ENCODE data around the gene UACA. TPM values are rescaled to one million over a fixed set of nuclear protein-coding genes. Genes with fewer than 3 reads are reported as not detected.

Gene UACA
- total and polyA plus RNA-seq, 3 experiments from 2014 or later: 0.53 to 0.81 TPM; not detected in 1

DNA sequence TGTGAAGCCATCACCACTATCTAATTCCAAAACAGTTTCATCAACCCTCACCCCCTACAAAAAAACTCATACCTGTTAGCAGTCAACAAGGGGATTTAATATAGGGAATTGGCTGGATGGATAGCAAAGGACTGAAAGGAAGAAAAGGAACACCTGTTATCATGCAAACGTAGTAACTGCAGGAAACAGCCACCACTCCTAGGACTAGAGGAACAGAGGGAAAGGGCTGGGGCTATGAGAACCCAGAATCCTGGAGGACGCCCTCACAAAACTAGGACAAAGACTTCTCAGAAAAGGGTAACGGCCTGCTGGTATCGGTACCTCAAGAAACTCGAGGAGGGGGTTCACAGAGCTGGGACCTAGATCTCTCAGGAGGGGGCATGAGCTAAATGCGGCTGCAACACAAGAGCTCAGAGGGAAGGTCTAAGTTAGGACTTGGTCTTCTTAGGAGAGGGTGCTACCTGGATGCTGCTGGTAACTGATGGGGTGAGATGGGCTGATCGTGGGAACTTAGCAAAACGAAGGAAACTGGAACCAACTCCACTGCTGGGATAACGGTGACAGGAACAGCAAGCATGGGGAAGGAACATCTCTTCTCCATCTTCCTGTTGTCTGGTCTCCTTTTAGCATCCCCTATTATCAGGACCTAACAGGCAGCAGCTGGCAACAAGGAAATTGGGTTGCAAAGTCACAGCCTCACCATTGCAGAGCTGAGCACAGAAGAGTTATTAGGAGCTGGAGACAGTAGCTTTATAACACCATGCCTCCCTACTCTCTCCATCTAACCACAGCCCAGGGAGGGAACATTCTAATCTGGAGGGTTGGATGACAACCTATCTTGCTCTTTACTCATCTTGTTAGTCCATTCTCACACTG lies 147.7 kb downstream of the UACA start:
- ChIA-PET CTCF (interaction anchor here (0.7 kb wide), 1 partner anchor 1005 kb away, joined by 3 read pairs; no protein-coding TSS in a partner anchor), POLR2A (no interaction called here)
- no peak overlapping the region for H3K4me3 ChIP-seq (ENCODE audit: low read length)
- H3K9me3 ChIP-seq (ENCODE audit: low read length): no peaks in the 10 kb centered on the region
- Mint-ChIP-seq H3K9me3 (peaks cover 0 to 7% (median 2%) of the 10 kb centered on the region in 5 donors), H3K4me1 (no peaks in the 10 kb centered on the region), H3K4me3 (no peak overlapping the region), H3K27ac (peak overlapping the region in 2 of 8 donors; percentile 13 to 58), H3K27me3 (peaks cover 10 to 22% of the 10 kb centered on the region in 2 donors), H3K36me3 (peaks cover 0 to 2% (median 0%) of the 10 kb centered on the region in 3 donors)
- no peaks in the 10 kb centered on the region for H3K4me1 ChIP-seq (ENCODE audit: insufficient read depth, low read length)
- no peak overlapping the region for H3K27ac ChIP-seq (ENCODE audit: low read depth, low read length)
- H3K36me3 ChIP-seq (ENCODE audit: insufficient read depth, low read length): no peaks in the 10 kb centered on the region
- no peak for DNase-seq
- H3K27me3 ChIP-seq (ENCODE audit: insufficient read depth, low read length, poor library complexity, severe bottlenecking): no peaks in the 10 kb centered on the region

DNA sequence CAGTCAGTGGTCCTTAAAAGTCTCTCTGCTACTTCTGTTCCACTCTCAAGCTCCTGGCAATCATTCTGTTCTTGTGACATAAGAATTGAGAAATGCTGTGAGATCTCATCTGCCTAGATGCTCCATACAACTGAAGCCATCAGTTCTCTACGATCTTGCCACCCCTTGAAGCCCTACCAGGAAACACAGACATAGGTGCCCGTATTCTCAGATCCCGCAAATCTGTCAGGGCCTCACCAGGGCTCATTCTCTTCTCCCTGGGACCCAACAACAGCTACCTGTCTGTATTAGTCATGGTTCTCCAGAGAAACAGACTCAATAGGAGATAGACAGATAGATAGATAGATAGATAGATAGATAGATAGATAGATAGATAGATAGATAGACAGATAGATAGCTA lies 149.1 kb downstream of the UACA start:
- Mint-ChIP-seq H3K27ac (no peak overlapping the region), H3K36me3 (peaks cover 0 to 2% (median 0%) of the 10 kb centered on the region in 3 donors), H3K4me1 (no peaks in the 10 kb centered on the region), H3K4me3 (no peak overlapping the region), H3K9me3 (no peaks in the 10 kb centered on the region), H3K27me3 (peaks cover 8 to 20% of the 10 kb centered on the region in 2 donors)
- CTCF ChIA-PET: no interaction called here
- Histone ChIP-seq H3K4me1 (ENCODE audit: insufficient read depth, low read length) (no peaks in the 10 kb centered on the region), H3K27me3 (ENCODE audit: insufficient read depth, low read length, poor library complexity, severe bottlenecking) (no peaks in the 10 kb centered on the region), H3K4me3 (ENCODE audit: low read length) (no peak overlapping the region), H3K9me3 (ENCODE audit: low read length) (no peaks in the 10 kb centered on the region), H3K27ac (ENCODE audit: low read depth, low read length) (no peak overlapping the region), H3K36me3 (ENCODE audit: insufficient read depth, low read length) (no peaks in the 10 kb centered on the region)
- POLR2A ChIA-PET: no interaction called here
- no peak for DNase-seq

DNA sequence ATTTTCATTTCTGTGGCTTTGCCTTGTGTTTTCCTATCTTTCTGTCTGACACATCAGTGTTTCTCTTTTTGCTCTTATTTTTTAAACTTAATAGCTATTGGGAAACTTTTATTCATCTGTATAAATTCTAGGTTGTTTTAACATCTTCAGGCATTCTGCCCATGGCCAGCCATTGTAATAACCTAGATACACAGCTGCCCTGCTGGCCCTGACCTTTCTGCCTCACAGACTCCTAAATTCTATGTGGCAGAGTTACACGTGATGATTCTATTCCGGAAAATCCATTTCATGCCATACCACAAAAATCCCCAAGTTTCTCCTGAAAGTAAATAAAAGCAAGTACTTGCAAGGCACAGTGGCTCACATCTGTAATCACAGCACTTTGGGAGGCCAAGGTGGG lies 150.1 kb downstream of the UACA start:
- POLR2A ChIA-PET: no interaction called here
- Mint-ChIP-seq H3K27ac (no peak overlapping the region), H3K27me3 (peaks cover 8 to 19% of the 10 kb centered on the region in 2 donors), H3K9me3 (no peaks in the 10 kb centered on the region), H3K4me3 (no peak overlapping the region), H3K4me1 (no peaks in the 10 kb centered on the region), H3K36me3 (peaks cover 0 to 2% (median 0%) of the 10 kb centered on the region in 3 donors)
- no peak overlapping the region for H3K4me3 ChIP-seq (ENCODE audit: low read length)
- CTCF ChIA-PET: no interaction called here
- no peaks in the 10 kb centered on the region for H3K4me1 ChIP-seq (ENCODE audit: insufficient read depth, low read length)
- H3K27ac ChIP-seq (ENCODE audit: low read depth, low read length): no peak overlapping the region
- no peaks in the 10 kb centered on the region for H3K9me3 ChIP-seq (ENCODE audit: low read length)
- no peaks in the 10 kb centered on the region for H3K36me3 ChIP-seq (ENCODE audit: insufficient read depth, low read length)
- no peaks in the 10 kb centered on the region for H3K27me3 ChIP-seq (ENCODE audit: insufficient read depth, low read length, poor library complexity, severe bottlenecking)
- DNase-seq: no peak

DNA sequence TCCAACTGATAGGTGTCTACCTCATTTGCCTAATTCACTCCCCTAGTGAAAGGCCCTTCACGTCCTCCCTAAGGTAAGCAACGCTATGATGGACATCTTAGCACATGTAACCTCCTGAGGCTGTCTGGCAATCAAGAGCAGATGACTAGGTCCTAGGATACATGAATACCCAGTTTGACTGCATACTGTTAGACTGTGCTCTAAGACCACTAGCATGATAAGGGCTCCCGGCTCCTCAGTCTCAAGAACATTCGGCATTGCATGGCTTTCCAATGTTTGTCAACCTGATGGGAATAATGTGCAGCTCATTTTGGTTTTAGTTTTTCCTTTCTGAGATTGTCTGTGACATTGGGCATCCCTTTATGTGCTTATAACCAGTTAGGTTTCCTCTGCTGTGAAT lies 152.1 kb downstream of the UACA start:
- Mint-ChIP-seq H3K4me3 (no peak overlapping the region), H3K9me3 (no peaks in the 10 kb centered on the region), H3K36me3 (peaks cover 0 to 2% (median 0%) of the 10 kb centered on the region in 3 donors), H3K27me3 (peaks cover 7 to 14% of the 10 kb centered on the region in 2 donors), H3K4me1 (no peaks in the 10 kb centered on the region), H3K27ac (no peak overlapping the region)
- Histone ChIP-seq H3K27me3 (ENCODE audit: insufficient read depth, low read length, poor library complexity, severe bottlenecking) (no peaks in the 10 kb centered on the region), H3K9me3 (ENCODE audit: low read length) (no peaks in the 10 kb centered on the region), H3K4me3 (ENCODE audit: low read length) (no peak overlapping the region), H3K36me3 (ENCODE audit: insufficient read depth, low read length) (no peaks in the 10 kb centered on the region), H3K27ac (ENCODE audit: low read depth, low read length) (no peak overlapping the region), H3K4me1 (ENCODE audit: insufficient read depth, low read length) (no peaks in the 10 kb centered on the region)
- POLR2A ChIA-PET: no interaction called here
- CTCF ChIA-PET: no interaction called here
- no peak for DNase-seq

DNA sequence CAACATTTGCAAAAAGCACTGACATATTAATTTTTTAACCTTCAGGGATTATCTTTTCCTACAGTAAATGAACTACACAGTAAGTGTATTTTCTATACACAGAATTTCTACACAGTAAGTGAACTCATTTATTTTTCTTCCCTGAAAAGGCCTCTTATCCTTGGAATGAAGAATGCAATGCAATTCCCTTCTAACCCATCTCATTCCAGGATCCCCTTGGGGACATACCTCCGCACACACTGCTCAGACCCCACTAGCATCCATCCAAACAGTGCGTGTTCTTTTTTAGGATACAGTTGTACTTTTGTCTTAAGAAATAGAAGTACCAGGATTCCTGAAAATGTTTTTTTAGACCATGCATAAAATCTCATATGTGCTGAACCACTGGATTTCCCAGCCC lies 152.8 kb downstream of the UACA start:
- Histone ChIP-seq H3K27me3 (ENCODE audit: insufficient read depth, low read length, poor library complexity, severe bottlenecking) (no peaks in the 10 kb centered on the region), H3K36me3 (ENCODE audit: insufficient read depth, low read length) (no peaks in the 10 kb centered on the region), H3K27ac (ENCODE audit: low read depth, low read length) (no peak overlapping the region), H3K9me3 (ENCODE audit: low read length) (no peaks in the 10 kb centered on the region), H3K4me1 (ENCODE audit: insufficient read depth, low read length) (no peaks in the 10 kb centered on the region), H3K4me3 (ENCODE audit: low read length) (no peak overlapping the region)
- no peak for DNase-seq
- H3K27ac Mint-ChIP-seq: no peak overlapping the region
- H3K4me1 Mint-ChIP-seq: no peaks in the 10 kb centered on the region
- H3K36me3 Mint-ChIP-seq: peaks cover 0 to 2% (median 0%) of the 10 kb centered on the region in 3 donors
- H3K9me3 Mint-ChIP-seq: no peaks in the 10 kb centered on the region
- no peak overlapping the region for H3K4me3 Mint-ChIP-seq
- ChIA-PET CTCF (no interaction called here), POLR2A (no interaction called here)
- H3K27me3 Mint-ChIP-seq: peaks cover 7 to 10% of the 10 kb centered on the region in 2 donors

DNA sequence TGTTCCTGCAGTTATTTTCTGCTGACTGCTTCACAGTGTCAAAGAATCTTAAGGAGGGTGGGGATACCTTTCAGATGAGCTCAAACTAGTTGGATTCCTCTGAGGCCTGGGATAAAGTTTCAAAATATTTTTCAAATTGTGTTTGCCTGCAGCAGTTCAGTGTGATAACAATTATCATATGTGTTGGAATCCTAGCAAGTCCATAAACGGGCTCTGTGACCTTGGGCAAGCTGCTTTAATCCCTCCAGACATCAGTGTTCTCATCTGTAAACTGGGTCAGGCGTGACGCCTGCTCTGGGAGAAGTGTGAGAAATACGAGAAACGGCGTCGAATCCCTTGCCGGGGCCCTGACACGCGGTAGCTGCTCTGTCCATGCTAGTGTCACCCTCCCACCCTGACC lies 153.5 kb downstream of the UACA start:
- no peaks in the 10 kb centered on the region for H3K4me1 Mint-ChIP-seq
- no peak for DNase-seq
- H3K9me3 Mint-ChIP-seq: no peaks in the 10 kb centered on the region
- Histone ChIP-seq H3K4me1 (ENCODE audit: insufficient read depth, low read length) (no peaks in the 10 kb centered on the region), H3K36me3 (ENCODE audit: insufficient read depth, low read length) (no peaks in the 10 kb centered on the region), H3K27me3 (ENCODE audit: insufficient read depth, low read length, poor library complexity, severe bottlenecking) (no peaks in the 10 kb centered on the region), H3K9me3 (ENCODE audit: low read length) (no peaks in the 10 kb centered on the region), H3K27ac (ENCODE audit: low read depth, low read length) (no peak overlapping the region), H3K4me3 (ENCODE audit: low read length) (no peak overlapping the region)
- peak overlapping the region in 1 of 8 donors; percentile 36 for H3K27ac Mint-ChIP-seq
- no peak overlapping the region for H3K4me3 Mint-ChIP-seq
- ChIA-PET CTCF (no interaction called here), POLR2A (interaction anchor here (0.6 kb wide), 1 partner anchor 849 kb away, joined by 3 read pairs; no protein-coding TSS in a partner anchor)
- H3K27me3 Mint-ChIP-seq: peaks cover 5 to 7% of the 10 kb centered on the region in 2 donors
- H3K36me3 Mint-ChIP-seq: peaks cover 0 to 2% (median 0%) of the 10 kb centered on the region in 3 donors

DNA sequence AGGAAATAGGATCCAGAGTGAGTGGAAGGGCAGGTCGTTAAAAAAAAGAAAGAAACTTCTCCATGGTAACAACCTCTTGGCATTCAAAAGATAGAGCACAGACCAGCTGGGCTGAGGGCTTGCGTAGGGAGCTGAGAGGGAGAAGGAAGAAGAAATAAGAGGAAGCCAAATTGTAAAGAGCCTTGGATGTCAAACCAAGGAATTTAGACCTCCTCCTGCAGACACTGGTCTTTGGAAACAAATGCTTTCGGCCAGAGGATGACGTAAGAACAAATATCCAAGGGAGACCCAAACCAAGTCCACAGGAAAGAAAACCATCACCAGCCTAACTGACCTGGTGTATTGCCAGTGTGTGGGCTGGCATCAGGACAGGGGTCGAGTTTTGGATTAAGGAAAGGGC lies 155.2 kb downstream of the UACA start:
- H3K36me3 Mint-ChIP-seq: no peaks in the 10 kb centered on the region
- H3K9me3 Mint-ChIP-seq: no peaks in the 10 kb centered on the region
- no peaks in the 10 kb centered on the region for H3K4me1 Mint-ChIP-seq
- Histone ChIP-seq H3K27ac (ENCODE audit: low read depth, low read length) (no peak overlapping the region), H3K9me3 (ENCODE audit: low read length) (no peaks in the 10 kb centered on the region), H3K4me1 (ENCODE audit: insufficient read depth, low read length) (no peaks in the 10 kb centered on the region), H3K36me3 (ENCODE audit: insufficient read depth, low read length) (no peaks in the 10 kb centered on the region), H3K27me3 (ENCODE audit: insufficient read depth, low read length, poor library complexity, severe bottlenecking) (no peaks in the 10 kb centered on the region), H3K4me3 (ENCODE audit: low read length) (no peak overlapping the region)
- peak overlapping the region in 1 of 8 donors; percentile 77 for H3K27ac Mint-ChIP-seq
- ChIA-PET POLR2A (no interaction called here), CTCF (no interaction called here)
- H3K27me3 Mint-ChIP-seq: peaks cover 7% of the 10 kb centered on the region in 2 donors
- no peak overlapping the region for H3K4me3 Mint-ChIP-seq
- no peak for DNase-seq

DNA sequence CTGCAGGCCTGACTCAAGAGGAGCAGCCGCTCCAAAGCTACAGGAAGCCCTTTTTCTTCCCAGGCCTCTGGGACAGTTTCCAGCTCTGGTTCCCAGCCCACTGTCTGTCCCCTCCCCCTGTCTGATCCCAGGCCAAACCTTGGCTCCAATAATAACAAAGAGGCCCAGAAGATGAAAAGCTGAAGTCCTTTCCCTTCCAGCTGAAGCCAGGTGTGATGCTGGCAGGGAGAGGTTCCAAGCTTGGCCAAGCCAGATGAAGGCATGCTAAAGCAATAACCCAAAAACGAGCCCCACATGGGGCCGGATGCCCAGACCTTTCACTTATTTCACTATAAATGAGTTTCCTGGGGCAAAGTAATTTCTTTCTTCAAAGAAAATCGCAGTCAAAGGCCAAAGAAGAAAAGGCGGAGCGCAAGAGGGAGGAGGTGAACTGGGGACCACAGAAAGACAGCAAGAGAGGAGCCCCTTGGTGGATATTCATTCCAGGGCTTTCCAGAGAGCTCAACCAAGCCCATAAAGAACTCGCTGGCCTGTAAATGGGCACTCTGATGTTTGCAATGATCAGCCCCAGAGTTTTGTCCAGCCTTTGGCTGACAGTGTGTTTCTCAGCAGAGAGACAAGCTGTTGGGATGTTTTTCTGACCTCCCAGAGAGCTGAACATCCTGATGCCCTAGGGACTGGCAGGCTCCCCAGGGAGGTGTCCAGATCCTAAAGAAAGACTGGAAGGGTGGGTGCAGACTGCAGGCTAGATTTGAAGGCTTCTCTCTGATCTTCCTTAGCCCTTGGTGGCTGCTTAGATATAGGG lies 157.6 kb downstream of the UACA start:
- H3K36me3 ChIP-seq (ENCODE audit: insufficient read depth, low read length): no peaks in the 10 kb centered on the region
- no peak for DNase-seq
- no peaks in the 10 kb centered on the region for H3K27me3 ChIP-seq (ENCODE audit: insufficient read depth, low read length, poor library complexity, severe bottlenecking)
- POLR2A ChIA-PET: no interaction called here
- H3K36me3 Mint-ChIP-seq: no peaks in the 10 kb centered on the region
- no peak overlapping the region for H3K27ac Mint-ChIP-seq
- CTCF ChIA-PET: interaction anchor here (1.0 kb wide), 1 partner anchor 117 kb away, joined by 3 read pairs; no protein-coding TSS in a partner anchor
- no peak overlapping the region for H3K4me3 Mint-ChIP-seq
- H3K4me1 Mint-ChIP-seq: no peaks in the 10 kb centered on the region
- no peak overlapping the region for H3K4me3 ChIP-seq (ENCODE audit: low read length)
- H3K9me3 Mint-ChIP-seq: no peaks in the 10 kb centered on the region
- peaks cover 3 to 11% of the 10 kb centered on the region in 2 donors for H3K27me3 Mint-ChIP-seq
- no peak overlapping the region for H3K27ac ChIP-seq (ENCODE audit: low read depth, low read length)
- no peaks in the 10 kb centered on the region for H3K4me1 ChIP-seq (ENCODE audit: insufficient read depth, low read length)
- no peaks in the 10 kb centered on the region for H3K9me3 ChIP-seq (ENCODE audit: low read length)

All from CD8-positive, alpha-beta memory T cell (primary cell).